HG02981 (cell line): ENCODE data around the gene KLHL26.
"Not testable (repeated sequence)": the region's sequence is repeated elsewhere in the genome, so short reads cannot be mapped to it uniquely, and the experiment has no call there.

Experiments
- ATAC-seq: cut with Tn5 transposase; IDR thresholded peaks from one replicate; pipeline ENCODE4 v1.9.1; 2021; ENCODE audit warnings: mild to moderate bottlenecking, moderate library complexity; ENCODE audit not compliant: unreplicated experiment

KLHL26 gene, protein sequence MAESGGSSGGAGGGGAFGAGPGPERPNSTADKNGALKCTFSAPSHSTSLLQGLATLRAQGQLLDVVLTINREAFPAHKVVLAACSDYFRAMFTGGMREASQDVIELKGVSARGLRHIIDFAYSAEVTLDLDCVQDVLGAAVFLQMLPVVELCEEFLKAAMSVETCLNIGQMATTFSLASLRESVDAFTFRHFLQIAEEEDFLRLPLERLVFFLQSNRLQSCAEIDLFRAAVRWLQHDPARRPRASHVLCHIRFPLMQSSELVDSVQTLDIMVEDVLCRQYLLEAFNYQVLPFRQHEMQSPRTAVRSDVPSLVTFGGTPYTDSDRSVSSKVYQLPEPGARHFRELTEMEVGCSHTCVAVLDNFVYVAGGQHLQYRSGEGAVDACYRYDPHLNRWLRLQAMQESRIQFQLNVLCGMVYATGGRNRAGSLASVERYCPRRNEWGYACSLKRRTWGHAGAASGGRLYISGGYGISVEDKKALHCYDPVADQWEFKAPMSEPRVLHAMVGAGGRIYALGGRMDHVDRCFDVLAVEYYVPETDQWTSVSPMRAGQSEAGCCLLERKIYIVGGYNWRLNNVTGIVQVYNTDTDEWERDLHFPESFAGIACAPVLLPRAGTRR

DNA sequence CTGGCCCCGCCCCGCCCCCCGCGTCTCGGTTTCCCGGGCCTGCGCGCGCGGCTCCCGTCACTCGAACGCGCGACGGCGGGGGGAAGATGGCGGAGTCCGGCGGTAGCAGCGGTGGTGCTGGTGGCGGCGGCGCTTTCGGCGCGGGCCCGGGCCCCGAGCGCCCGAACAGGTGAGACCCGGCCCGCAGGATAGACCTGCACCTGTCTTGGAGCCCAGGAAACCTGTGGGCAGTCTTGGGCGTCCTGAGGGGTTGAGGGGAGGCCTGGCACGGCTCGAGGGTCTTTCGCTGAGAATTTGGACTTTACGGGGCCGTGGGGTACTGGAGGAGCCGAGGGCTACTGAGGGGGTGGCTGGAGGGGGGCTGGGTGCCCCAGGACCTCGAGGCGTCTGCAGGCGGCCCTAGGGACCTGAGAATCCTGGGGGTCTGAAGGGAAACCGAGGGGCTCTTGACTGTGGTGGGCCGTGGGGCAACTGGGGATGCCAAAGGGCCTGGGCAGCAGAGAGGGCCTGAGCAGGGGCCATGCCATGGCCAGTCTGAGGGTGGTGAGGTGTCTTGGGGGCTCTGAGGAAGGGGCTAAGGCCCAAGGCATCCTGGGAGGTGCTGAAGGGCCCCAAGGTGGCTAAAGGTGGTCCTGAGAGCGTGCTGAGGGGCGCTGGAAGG is at the start of gene KLHL26:
Gene KLHL26 (plus strand): TSS at position 60 of the 661 bp plus-strand sequence. CDS start 27 bp downstream, at position 87.
- no peak for ATAC-seq

DNA sequence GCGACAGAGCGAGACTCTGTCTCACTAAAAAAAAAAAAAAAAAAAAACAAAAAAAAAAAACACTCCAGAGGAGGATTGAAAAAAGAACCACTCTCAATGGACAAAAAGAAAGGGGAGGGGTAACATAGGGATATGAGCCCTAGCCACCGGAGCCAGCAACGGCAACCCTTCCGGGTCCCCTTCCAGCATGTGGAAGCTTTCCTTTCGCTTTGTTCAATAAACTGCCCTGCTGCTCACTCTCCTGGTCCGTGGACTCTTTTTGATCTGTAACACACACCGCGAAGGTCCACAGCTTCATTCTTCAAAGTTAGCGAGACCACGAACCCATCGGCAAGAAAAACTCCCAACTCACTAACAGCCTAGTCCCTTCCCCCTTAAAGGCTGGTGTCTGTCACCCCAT is 49.3 kb upstream of the KLHL26 start:
- ATAC-seq = no peak

DNA sequence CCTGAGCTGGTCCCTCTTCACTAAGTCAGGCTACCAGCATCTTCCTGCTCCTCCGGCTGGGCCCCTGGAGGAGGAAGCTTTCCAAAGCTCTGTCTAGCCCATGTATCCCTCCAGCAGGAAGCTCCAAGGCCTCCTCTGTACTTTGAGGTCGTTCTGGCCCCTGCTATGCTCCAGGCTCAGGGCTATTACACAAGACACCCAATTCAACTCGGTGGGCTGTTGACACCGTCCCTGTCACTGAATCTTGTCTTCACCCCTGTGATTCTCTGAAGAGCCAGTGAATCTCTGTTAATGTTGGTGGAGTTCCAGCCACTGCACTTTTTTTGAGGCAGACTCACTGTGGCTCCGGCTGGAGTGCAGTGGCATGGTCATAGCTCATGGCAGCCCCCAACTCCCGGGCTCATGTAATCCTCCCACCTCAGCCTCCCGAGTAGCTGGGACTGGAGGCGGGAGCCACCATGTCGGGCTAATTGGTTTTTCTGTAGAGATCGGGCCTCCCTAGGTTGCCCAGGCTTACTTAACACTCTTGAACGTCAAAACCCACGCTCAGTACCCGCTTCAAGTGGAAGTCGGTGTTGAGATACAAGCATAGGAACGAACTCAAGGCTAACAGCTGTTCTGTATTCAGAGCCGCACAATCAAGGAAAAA is 48.7 kb upstream of the KLHL26 start:
- no peak for ATAC-seq

DNA sequence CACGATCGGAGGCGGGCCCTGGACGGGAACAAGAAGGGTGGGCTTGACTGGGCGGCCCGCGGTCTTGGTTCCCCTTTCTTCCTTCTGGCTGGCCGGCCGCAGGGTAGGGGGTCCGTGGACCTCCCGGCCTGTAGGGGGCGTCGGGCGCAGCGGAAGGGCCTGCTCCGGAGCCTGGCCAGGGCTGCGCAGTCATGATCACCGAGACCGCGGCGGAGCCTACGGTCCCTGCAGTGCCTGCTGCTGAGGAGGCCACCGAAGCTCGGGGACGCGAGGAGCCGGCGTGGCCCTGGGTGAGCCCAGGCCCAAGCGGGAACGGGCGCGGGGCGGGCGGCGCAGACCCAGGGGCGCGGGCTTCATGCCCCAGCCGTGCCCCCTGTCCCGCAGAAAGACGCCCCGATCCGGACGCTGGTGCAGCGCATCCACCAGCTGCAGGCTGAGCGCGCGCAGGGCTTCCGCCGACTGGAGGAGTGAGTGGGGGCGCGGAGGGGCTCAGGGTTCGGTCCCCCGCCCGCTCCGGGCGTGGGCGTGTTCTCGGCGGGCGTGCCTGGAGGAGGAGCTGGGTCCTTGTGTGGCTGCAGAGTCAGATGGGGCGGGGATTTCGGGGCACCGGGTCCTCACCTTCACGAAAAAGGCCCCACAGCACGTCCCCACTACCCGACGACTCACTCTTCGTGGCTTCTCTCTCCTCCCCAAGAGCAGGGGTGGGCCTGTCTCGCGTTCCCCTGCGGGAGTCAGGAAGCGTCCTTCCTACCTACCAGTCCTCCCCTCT is 48.0 kb upstream of the KLHL26 start, which contains the start of gene REX1BD:
Gene REX1BD (plus strand): TSS at position 188 of the 769 bp plus-strand sequence. CDS start 4 bp downstream, at position 192.
- ATAC-seq = peak; percentile 73

DNA sequence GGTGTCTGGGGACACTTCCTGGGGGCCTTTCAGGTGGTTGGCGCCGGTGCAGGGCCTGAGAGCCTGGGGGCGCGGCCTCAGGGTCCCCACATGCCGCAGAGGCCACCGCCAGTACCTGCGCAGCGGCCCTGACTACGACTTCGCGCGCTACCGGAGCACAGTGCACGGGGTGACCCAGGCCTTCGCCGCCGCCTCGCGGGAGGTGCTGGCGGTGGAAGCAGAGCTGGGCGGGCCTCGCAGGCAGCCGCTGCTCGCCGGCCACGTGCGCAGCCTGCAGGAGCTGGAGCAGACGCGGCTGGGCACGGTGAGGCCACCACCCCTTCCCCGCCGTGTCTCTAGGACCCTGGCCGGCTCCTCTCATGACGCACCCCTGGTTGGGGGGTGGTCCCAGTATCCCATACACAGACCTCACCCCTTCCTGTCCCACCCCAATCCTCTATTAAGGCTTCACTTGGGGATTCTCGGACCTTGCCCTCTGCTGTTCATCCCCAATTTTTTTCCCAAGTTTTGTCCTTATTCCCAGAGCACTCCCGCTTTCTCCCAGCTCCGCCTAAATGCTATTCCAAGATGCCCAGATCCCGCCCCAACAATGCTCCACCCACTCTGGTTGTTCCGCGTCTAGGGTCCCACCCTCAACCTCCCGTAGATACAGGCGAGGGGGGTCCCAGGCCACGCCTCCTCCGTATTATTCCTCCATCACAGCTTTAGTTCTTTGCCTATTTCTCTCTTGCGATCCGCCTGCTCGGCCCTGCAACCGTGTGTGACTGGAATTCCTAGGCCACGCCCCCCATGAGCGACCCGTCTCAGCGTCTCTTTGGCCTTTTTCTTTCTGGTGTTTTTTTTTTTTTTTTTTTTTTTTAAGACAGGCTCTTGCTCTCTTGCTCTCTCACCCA is 47.2 kb upstream of the KLHL26 start:
- ATAC-seq = peak; percentile 33

DNA sequence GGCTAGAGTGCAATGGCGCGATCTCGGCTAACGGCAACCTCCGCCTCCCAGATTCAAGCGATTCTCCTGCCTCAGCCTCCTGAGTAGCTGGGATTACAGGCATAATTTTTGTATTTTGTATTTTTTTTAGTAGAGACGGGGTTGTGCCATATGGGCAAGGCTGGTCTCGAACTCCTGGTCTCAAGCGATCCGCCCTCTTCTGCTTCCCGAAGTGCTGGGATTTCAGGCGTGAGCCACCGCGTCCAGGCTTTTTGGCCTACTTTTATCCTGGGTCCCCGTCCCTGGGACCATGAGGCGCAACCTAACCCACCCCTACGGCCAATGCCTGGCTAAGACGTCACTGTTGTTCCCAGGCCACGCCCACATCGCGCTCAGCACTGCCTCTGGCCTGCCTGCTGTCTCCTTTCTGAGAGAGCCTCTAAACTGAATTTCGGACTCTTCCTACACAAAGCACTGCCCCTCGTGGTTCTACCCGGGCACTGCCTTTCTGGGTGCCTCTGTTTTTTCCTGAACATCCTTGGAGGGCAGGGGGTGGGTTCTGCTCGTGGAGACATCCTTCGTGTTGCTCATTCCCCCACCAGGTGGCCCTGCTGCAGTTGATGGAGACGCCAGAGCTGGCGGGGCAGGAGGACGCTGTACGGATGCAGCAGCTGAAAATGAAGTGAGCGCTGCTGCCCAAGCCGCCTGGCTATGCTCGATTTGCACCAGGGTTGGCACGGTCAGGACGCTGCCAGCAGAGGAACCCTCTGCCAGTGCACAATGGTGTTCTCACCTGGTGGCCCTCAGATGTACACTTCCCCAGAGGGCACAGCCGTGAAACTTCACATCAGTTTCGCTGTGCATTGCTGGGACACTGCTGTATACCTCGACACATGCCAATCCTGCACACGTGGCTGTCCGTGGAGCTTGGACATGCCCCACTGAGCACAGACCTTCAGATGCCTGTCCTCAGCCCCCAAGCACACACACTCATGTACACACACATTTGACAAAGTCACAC is 46.3 kb upstream of the KLHL26 start:
- no peak for ATAC-seq

DNA sequence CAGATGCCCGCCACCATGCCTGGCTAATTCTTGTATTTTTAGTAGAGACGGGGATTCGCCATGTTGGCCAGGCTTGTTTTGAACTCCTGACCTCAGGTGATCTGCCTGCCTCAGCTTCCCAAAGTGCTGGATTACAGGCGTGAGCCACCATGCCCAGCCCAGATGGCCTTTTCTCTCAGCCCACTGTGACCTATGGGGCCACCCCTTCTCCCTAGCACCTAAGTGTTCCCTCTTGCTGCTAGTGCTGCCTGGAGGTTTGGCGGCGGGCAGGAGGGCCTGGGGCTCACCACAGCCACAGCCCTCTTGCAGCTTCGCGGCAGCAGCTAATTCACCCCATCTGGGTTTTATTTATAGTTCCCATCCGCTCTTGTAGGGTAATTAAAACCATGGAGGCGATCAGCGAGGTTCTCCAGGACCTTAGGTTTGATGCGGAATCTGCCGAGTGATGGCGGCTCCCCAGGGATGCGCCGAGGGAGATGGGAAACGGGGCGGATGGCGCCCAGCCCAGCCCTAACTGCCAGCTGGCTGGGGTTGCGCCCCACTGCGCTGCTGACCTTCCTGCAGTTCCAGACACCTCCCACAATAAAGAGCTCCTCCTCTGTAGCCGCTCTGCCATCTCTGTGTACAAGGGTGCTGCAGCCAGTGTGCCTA is 45.0 kb upstream of the KLHL26 start:
- no peak for ATAC-seq

DNA sequence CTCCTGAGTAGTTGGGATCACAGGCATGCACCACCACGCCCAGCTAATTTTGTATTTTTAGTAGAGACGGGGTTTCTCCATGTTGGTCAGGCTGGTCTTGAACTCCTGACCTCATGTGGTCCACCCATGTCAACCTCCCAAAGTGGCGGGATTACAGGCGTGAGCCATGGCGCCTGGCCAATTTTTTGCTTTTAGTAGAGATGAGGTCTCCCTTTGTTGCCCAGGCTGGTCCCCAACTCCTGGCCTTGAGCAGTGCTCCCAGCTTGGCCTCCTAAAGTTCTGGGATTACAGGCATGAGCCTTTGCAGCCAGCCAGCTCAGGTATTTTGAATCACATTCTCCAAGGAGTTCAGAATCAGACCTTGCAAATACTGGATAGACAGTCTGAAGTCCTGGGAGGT is 44.1 kb upstream of the KLHL26 start:
- not testable (repeated sequence) for ATAC-seq

DNA sequence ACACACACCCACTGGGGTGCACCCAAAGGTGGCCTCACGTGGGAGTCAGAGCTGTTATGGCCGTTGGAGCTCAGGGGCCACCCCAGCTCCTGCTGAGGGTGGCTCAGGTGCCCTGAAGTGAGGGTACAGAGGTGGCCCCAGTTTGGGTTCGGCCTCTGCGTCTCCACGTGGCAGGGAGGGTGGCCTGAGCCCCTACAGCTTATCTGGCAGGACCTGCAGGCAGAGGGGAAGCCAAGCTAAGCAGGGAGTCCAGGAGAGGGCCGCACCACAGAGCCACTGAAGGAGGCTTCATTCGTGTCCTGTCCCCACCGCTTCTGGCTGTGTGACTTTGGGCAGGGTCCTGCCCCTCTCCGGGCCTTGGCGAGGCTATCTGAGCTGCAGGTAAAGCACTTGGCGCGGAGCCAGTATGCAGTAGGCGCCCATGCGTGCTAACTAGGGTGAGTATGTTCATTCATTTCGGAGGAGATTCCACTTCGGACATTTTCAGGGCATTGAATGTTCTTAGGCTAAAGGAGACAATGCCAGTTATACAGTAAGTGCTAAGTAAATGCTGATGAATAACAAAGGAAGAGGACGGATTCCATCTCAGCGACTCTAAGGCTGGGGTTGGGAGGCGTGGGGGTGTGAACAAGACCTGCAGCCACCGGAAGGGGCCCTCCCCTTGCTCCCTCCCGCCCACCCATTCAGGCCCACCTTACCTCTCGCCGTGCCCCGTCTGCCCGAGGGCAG is 43.3 kb upstream of the KLHL26 start:
- ATAC-seq = no peak

DNA sequence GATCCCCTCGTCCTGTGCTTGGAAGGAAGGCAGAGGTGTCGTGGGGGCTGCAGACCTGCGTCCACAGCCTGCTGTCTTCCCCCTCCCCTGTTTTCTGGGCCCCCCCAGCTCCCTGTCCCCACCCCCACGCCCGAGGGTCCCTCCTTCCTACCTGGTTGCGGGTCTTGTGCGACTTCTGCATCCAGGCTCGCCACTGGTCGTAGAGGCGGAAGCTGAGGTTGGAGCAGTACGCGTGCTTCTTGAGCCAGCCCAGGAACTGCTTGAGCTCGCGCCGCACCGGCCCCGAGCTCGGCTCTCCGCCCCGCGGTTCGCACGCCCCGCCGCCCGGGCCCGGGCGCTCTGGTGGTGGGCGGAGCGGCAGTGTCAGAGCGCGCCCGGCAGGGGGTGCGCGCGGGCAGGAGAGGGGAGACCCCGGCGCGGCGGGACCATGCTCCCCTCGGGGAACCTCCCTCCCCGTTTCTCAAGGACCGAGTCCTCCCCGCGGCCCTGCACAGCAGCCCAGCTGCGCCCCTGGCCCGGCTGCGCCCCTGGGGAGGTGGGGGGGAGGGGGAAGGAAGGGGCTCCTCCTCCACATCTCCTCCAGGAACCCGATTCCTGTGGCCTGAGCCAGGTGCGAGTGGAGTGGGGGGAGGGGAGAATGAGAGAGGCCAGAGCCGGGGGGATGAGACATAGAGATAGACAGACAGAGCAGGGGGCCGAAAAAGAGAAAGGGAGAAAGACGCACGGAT is 42.6 kb upstream of the KLHL26 start:
- ATAC-seq = no peak

DNA sequence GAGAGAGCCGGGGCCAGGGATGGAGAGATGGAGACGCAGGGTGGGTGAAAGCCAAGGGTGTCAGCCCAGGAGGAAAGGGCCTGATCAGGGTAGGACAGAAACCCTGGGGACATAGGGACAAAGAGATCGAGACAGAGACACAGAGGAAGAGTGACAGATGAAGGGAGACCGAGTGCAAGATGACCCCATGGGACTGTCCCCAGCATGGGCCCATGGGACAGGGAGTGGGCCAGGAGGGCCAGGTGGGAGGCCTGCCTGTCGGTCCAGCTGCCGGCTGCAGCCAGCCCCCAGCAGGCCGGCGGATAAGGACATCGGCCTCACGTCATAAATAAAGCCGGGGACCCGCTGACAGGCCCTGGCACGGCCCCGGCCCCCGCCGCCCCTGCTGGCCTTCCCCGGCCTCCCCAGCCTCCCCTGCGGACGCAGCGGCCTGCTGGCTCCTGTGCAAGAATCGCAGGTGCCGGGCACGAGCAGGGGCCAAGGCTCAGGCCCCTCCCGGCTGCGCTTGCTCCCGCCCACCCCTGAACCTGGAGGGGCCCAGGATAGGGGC is 41.9 kb upstream of the KLHL26 start:
- ATAC-seq = no peak

DNA sequence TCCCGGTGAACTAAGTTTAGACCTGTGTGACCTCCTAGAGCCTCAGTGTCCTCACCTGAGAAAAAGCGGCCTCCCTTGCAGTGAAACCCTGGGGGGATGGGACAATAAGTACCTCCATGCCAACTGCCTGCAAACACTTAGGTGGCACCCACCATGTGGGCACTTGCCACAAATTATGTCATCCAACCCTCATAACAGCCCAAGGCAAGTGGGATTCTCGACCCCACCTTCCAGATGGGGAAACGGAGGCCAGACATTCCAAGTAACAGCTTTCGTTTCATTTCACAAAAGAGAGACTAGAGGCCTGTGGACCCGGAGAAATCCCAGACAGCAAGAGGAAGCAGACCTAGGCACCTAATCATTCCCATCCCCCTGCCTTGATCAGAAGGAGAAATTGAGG is 41.4 kb upstream of the KLHL26 start:
- ATAC-seq = no peak

DNA sequence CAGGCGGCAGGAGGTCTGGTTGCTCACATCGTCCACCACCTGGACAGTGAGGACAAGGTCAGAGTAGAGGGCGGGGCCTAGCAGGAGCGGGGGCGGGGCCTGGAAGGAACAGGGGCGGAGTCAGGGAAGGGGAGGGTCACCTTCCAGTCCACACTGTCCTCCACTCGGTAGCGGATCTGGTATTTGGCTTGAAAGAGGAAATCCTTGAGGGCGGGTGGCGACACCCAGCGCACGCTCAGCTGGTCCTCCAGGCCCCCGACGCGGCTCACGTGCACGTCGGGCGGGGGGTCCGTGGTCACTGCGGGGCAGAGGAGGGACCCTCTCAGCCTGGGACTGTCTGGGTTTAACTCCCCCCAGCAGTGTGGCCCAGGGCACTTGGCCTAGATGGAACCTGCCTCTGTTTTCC is 40.1 kb upstream of the KLHL26 start:
- ATAC-seq = no peak

DNA sequence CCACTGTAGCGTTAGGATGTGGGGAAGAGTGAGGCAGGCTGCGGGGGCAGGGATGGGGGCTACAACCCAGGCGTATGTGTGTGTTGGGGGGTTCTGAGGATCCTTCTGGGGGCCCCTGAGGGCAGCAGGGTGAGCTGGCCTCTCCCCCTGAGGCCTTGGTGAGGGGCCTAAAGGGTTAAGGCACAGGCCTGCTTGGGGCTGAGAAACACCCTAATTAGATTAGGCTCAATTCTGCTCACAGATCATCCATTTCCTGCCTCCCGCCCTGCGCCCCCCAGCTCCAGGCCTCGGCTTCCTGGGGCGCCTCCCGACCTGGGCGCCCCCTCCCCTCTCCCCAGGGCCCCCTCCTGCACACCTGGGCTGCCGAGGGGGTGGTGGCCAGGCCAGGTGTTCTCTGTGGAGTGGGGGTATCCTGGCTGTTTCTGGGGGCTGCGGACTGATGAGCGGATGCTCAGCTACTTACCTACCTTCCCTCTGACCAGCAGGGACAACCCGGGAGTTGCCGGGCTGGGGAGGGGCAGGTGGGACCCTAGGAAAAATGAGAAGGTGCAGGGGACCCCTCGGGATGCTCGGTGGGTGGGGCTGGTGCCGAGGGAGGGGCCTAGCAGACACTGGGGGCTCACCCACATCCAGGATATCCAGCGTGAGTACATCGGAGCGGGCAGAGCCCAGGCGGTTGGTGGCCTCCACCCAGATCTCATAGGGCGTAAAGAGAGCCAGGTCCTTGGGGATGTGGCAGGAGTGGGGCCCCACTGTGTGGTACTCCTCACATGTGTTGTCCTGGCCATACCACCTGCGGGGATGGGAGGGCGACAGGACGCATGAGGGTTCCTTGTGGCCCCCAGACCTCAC is 38.8 kb upstream of the KLHL26 start:
- ATAC-seq = no peak

DNA sequence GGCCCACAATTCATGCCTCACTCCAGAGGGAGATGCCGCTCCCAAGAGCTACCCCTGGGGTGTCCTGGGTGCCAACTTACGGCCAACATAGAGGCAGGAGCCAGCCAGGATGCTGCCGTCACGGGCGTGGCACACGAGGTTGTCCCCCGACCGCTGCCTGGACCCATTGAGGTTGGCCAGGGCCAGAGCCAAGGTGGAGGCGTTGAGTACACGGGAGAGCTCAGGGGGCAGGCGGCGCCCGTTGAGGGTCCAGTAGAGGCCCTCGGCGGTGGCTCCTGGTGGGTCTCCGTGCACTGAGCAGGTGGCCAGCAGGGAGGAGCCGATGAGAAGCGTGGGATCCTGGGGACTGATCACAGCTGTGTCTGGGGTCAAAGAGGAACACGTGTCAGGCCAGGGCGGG is 37.3 kb upstream of the KLHL26 start:
- no peak for ATAC-seq
